ENCODE results near the gene LEMD1. TPM values are rescaled to one million over a fixed set of nuclear protein-coding genes. Genes with fewer than 3 reads are reported as not detected.

The LEMD1 gene
- total and polyA plus RNA-seq, 2 donors (not counting 1 experiment from before 2014, with no cell fraction given) = not detected

DNA sequence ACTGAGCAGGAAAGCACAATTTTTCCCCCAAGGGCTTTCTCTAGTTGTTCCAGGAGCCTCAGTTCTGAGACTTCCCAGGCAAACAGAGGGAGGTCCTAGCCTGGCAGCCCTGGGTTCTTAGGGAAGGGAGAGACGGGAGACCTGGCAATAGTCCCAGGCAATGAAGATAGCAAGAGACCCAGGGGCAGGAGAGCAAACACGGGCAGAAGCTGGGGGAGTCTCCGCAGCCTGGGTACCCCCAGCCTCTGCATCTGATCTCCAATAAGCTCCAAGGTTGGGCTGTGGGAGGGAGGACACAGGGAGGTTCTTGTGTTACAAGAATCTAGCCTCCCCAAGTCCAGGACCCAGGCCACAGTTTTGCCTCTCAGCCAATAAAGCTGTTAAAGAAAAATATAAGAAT, 31.6 kb upstream of the LEMD1 start:
- H3K9ac ChIP-seq (ENCODE audit: insufficient read depth, low read length) = no peak overlapping the region
- no peaks in the 10 kb centered on the region for H3K79me2 ChIP-seq (ENCODE audit: control insufficient read depth, insufficient read depth, low read length)
- DNase-seq (ENCODE audit: low read depth in 2 of 2) = no peak
- H3K27me3 ChIP-seq (ENCODE audit: control insufficient read depth, insufficient read depth, low read length) = peaks cover 56% of the 10 kb centered on the region
- H3K4me2 ChIP-seq (ENCODE audit: extremely low read depth, insufficient read depth, low read length) = no peak overlapping the region
- H4K20me1 ChIP-seq (ENCODE audit: control insufficient read depth, extremely low read depth, insufficient read depth, low read length) = no peaks in the 10 kb centered on the region
- no peak overlapping the region for H3K27ac ChIP-seq (ENCODE audit: insufficient read depth, low read length)
- no peaks in the 10 kb centered on the region for H3K9me3 ChIP-seq (ENCODE audit: control insufficient read depth, insufficient read depth, low read depth, low read length)
- TF ChIP-seq EZH2 (IDR thresholded peaks at IDR 0.05; ENCODE audit: low read length, missing control alignments) = no peak
- TF ChIP-seq, protein P1, sequence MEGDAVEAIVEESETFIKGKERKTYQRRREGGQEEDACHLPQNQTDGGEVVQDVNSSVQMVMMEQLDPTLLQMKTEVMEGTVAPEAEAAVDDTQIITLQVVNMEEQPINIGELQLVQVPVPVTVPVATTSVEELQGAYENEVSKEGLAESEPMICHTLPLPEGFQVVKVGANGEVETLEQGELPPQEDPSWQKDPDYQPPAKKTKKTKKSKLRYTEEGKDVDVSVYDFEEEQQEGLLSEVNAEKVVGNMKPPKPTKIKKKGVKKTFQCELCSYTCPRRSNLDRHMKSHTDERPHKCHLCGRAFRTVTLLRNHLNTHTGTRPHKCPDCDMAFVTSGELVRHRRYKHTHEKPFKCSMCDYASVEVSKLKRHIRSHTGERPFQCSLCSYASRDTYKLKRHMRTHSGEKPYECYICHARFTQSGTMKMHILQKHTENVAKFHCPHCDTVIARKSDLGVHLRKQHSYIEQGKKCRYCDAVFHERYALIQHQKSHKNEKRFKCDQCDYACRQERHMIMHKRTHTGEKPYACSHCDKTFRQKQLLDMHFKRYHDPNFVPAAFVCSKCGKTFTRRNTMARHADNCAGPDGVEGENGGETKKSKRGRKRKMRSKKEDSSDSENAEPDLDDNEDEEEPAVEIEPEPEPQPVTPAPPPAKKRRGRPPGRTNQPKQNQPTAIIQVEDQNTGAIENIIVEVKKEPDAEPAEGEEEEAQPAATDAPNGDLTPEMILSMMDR (conservative IDR thresholded peaks at IDR 0.05 in 1 of 2, IDR thresholded peaks at IDR 0.05 in 1 of 2; ENCODE audit: low read depth in 1 of 2, low read length in 2 of 2) = no peak
- H3K4me1 ChIP-seq (ENCODE audit: control insufficient read depth, extremely low read depth, insufficient read depth, low read length) = no peaks in the 10 kb centered on the region
- no peak overlapping the region for H3K4me3 ChIP-seq (replicated peaks in 1 of 4; ENCODE audit: control extremely low read depth in 1 of 4, insufficient read depth in 1 of 4, low read depth in 3 of 4, low read length in 4 of 4)
- no peaks in the 10 kb centered on the region for H3K36me3 ChIP-seq (ENCODE audit: control insufficient read depth, insufficient read depth, low read length)
- no peak overlapping the region for H2AFZ ChIP-seq (ENCODE audit: low read length)

DNA sequence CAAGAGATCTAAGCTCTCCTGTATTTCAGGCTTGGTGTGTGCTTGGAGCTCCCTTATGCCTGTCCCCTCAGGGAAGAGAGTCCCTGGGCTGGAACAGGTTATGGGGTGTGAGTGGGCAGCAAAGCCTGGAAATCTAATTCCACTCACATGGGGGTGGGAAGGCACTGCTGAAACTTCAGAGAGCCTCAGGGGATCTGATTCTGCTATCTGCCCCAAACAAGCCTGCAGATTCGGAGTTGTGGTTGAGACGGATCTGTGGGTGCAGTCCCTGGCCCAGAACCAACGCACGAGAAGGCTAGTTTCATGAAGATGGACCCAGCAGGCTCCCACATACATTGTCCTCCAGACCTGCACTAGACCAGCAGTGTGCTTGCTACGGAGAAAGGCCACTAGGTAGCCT, 31.1 kb upstream of the LEMD1 start:
- H3K4me2 ChIP-seq (ENCODE audit: extremely low read depth, insufficient read depth, low read length) = no peak overlapping the region
- no peaks in the 10 kb centered on the region for H3K36me3 ChIP-seq (ENCODE audit: control insufficient read depth, insufficient read depth, low read length)
- no peak overlapping the region for H3K27ac ChIP-seq (ENCODE audit: insufficient read depth, low read length)
- H3K27me3 ChIP-seq (ENCODE audit: control insufficient read depth, insufficient read depth, low read length) = peaks cover 51% of the 10 kb centered on the region
- H3K9me3 ChIP-seq (ENCODE audit: control insufficient read depth, insufficient read depth, low read depth, low read length) = no peaks in the 10 kb centered on the region
- no peaks in the 10 kb centered on the region for H3K79me2 ChIP-seq (ENCODE audit: control insufficient read depth, insufficient read depth, low read length)
- no peak overlapping the region for H2AFZ ChIP-seq (ENCODE audit: low read length)
- H3K4me1 ChIP-seq (ENCODE audit: control insufficient read depth, extremely low read depth, insufficient read depth, low read length) = no peaks in the 10 kb centered on the region
- H4K20me1 ChIP-seq (ENCODE audit: control insufficient read depth, extremely low read depth, insufficient read depth, low read length) = no peaks in the 10 kb centered on the region
- no peak overlapping the region for H3K4me3 ChIP-seq (replicated peaks in 1 of 4; ENCODE audit: control extremely low read depth in 1 of 4, insufficient read depth in 1 of 4, low read depth in 3 of 4, low read length in 4 of 4)
- H3K9ac ChIP-seq (ENCODE audit: insufficient read depth, low read length) = no peak overlapping the region
- TF ChIP-seq EZH2 (IDR thresholded peaks at IDR 0.05; ENCODE audit: low read length, missing control alignments) = no peak
- TF ChIP-seq, protein P1 (conservative IDR thresholded peaks at IDR 0.05 in 1 of 2, IDR thresholded peaks at IDR 0.05 in 1 of 2; ENCODE audit: low read depth in 1 of 2, low read length in 2 of 2) = no peak
- DNase-seq (ENCODE audit: low read depth in 2 of 2) = no peak

DNA sequence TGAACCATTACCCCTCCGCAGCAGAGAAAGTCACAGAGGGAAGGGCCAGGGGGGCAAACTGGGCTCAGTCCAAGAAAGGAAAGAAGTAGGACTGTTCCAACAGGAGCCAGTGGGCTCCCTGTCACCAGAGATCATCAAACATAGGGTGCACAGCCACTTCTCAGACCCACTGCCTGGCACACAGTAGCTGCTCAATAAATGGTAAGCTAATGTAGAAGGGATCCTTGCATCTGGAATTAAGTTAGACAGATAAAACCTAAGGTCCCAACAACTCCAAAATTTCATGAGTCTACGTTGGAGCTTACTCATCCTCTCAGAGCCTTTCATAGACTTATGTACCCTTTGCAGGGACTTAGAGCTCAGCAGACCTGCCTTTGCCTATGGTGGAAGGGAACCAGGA, 30.5 kb upstream of the LEMD1 start:
- Histone ChIP-seq H4K20me1 (ENCODE audit: control insufficient read depth, extremely low read depth, insufficient read depth, low read length) (no peaks in the 10 kb centered on the region), H3K9ac (ENCODE audit: insufficient read depth, low read length) (no peak overlapping the region), H3K27ac (ENCODE audit: insufficient read depth, low read length) (no peak overlapping the region), H2AFZ (ENCODE audit: low read length) (no peak overlapping the region), H3K36me3 (ENCODE audit: control insufficient read depth, insufficient read depth, low read length) (no peaks in the 10 kb centered on the region), H3K9me3 (ENCODE audit: control insufficient read depth, insufficient read depth, low read depth, low read length) (no peaks in the 10 kb centered on the region), H3K79me2 (ENCODE audit: control insufficient read depth, insufficient read depth, low read length) (no peaks in the 10 kb centered on the region), H3K4me2 (ENCODE audit: extremely low read depth, insufficient read depth, low read length) (no peak overlapping the region), H3K4me3 (replicated peaks in 1 of 4; ENCODE audit: control extremely low read depth in 1 of 4, insufficient read depth in 1 of 4, low read depth in 3 of 4, low read length in 4 of 4) (no peak overlapping the region), H3K4me1 (ENCODE audit: control insufficient read depth, extremely low read depth, insufficient read depth, low read length) (no peaks in the 10 kb centered on the region), H3K27me3 (ENCODE audit: control insufficient read depth, insufficient read depth, low read length) (peaks cover 46% of the 10 kb centered on the region)
- no peak for DNase-seq (ENCODE audit: low read depth in 2 of 2)
- TF ChIP-seq EZH2 (IDR thresholded peaks at IDR 0.05; ENCODE audit: low read length, missing control alignments) = no peak
- TF ChIP-seq, protein P1 (conservative IDR thresholded peaks at IDR 0.05 in 1 of 2, IDR thresholded peaks at IDR 0.05 in 1 of 2; ENCODE audit: low read depth in 1 of 2, low read length in 2 of 2) = no peak
